Measurements from ENCODE around the gene SARM1. TPM values are rescaled to one million over a fixed set of nuclear protein-coding genes. Genes with fewer than 3 reads are reported as not detected.

SARM1 gene
- total and polyA plus RNA-seq, 9 of the 15 experiments (the other 6 are each of a cell fraction or from before 2014, with no cell fraction given) = 0.04 to 0.55 (median 0.11) TPM; not detected in 2

GRCh38 chr17:28357061-28357900 is 14.2 kb upstream of the SARM1 start, which contains the start of gene POLDIP2 (continued):
- peak; percentile 34; the same call in 1 of the 2 replicates for TF ChIP-seq ARID4B (CRISPR knock-in tag; IDR thresholded peaks at IDR 0.05)
- peak; percentile 55; the same call in 1 of the 2 replicates for TF ChIP-seq HNRNPL (IDR thresholded peaks at IDR 0.05; ENCODE audit: low read depth, low read length)
- TF ChIP-seq GATA2 (CRISPR knock-in tag; IDR thresholded peaks at IDR 0.05) = no peak
- no peak for TF ChIP-seq SRSF9 (IDR thresholded peaks at IDR 0.05; ENCODE audit: borderline replicate concordance, low read depth, low read length)
- TF ChIP-seq ESRRA (IDR thresholded peaks at IDR 0.05; ENCODE audit: borderline replicate concordance, low read depth) = peak; percentile 66; the same call in 1 of the 2 replicates
- TF ChIP-seq HCFC1 (IDR thresholded peaks at IDR 0.05; ENCODE audit: low read depth, low read length) = peak; percentile 86
- TF ChIP-seq ZNF644 (tag; IDR thresholded peaks at IDR 0.05; ENCODE audit: low read depth) = 0 out of 2 replicates have a peak, but pooled peaks have one; percentile 59
- no peak for TF ChIP-seq HMG20B (CRISPR knock-in tag; IDR thresholded peaks at IDR 0.05)
- TF ChIP-seq SMARCA4 (IDR thresholded peaks at IDR 0.05) = no peak
- no peak for TF ChIP-seq SAFB2 (IDR thresholded peaks at IDR 0.05; ENCODE audit: borderline replicate concordance, low read depth, low read length, severe bottlenecking)
- TF ChIP-seq ZNF133 (CRISPR knock-in tag; IDR thresholded peaks at IDR 0.05) = no peak
- peak in 1 of 2 experiments; percentile 96; a peak in 2 of 4 replicates for TF ChIP-seq HDAC1 (IDR thresholded peaks at IDR 0.05)
- TF ChIP-seq MCM3 (IDR thresholded peaks at IDR 0.05) = no peak
- TF ChIP-seq E2F5 (CRISPR knock-in tag; IDR thresholded peaks at IDR 0.05) = no peak
- TF ChIP-seq SMAD1 (IDR thresholded peaks at IDR 0.05; ENCODE audit: low read depth, low read length, partially characterized antibody) = no peak
- peak; percentile 76 for TF ChIP-seq MBD2 (IDR thresholded peaks at IDR 0.05; ENCODE audit: borderline replicate concordance, low read depth)
- no peak for TF ChIP-seq ZNF589 (CRISPR knock-in tag; IDR thresholded peaks at IDR 0.05; ENCODE audit: low read depth)
- no peak for TF ChIP-seq ZKSCAN8 (CRISPR knock-in tag; IDR thresholded peaks at IDR 0.05)
- TF ChIP-seq FOXJ2 (tag; IDR thresholded peaks at IDR 0.05) = no peak

Data from K562 (cell line).